K562 (cell line): ENCODE data around the gene HAX1. TPM values are rescaled to one million over a fixed set of nuclear protein-coding genes. Genes with fewer than 3 reads are reported as not detected.
A peak's percentile ranks its signal among the peaks of the same experiment; 100 is the strongest.

Experiments used
- BCOR ChIP-seq: fragments of 450-650 bp; IDR thresholded peaks from 2 replicates; pipeline ENCODE4 v1.6.1; 2016
- KDM4B ChIP-seq, 2 experiments: fragments of 450-650 bp in 1 of 2; sonication (generic) in 1 of 2; IDR thresholded peaks; 2 replicates each; pipeline ENCODE4 v1.6.1; 2016 to 2017; ENCODE audit warnings: borderline replicate concordance in 2 of 2, antibody characterized with exemption in 1 of 2, low read depth in 1 of 2, mild to moderate bottlenecking in 1 of 2
- KLF16 ChIP-seq: IDR thresholded peaks from 2 replicates; pipeline ENCODE4 v1.6.1; 2016; ENCODE audit warnings: antibody characterized with exemption
- L3MBTL2 ChIP-seq: fragments of 450-650 bp; IDR thresholded peaks from 2 replicates; pipeline ENCODE4 v1.6.1; 2016; ENCODE audit warnings: mild to moderate bottlenecking, moderate library complexity
- NCOA1 ChIP-seq: fragments of 450-650 bp; IDR thresholded peaks from 2 replicates; pipeline ENCODE4 v1.6.1; 2016; ENCODE audit warnings: low read depth
- NR2F6 ChIP-seq: fragments of 450-650 bp; formaldehyde crosslinking; IDR thresholded peaks from 2 replicates; pipeline ENCODE4 v1.4.0; 2020; ENCODE audit warnings: mild to moderate bottlenecking
- NR3C1 ChIP-seq: sonication (generic); formaldehyde crosslinking; IDR thresholded peaks from 2 replicates; pipeline ENCODE4 v1.8.1; 2022; ENCODE audit warnings: missing genetic modification reagents
- RNF2 ChIP-seq: sonication (generic); IDR thresholded peaks from 2 replicates; pipeline ENCODE4 v1.6.1; 2016
- SIX5 ChIP-seq, 2 experiments: IDR thresholded peaks; 2 replicates each; pipeline ENCODE4 v1.6.1; 2011; ENCODE audit warnings: low read length in 2 of 2, borderline replicate concordance in 1 of 2, low read depth in 1 of 2, mild to moderate bottlenecking in 1 of 2, moderate library complexity in 1 of 2; ENCODE audit not compliant: insufficient read depth in 1 of 2
- SMARCE1 ChIP-seq: fragments of 450-650 bp; IDR thresholded peaks from 2 replicates; pipeline ENCODE4 v1.7.1; 2016; ENCODE audit warnings: mild to moderate bottlenecking
- TAF7 ChIP-seq: fragments of 450-650 bp; IDR thresholded peaks from 2 replicates; pipeline ENCODE4 v1.6.1; 2016; ENCODE audit warnings: missing genetic modification characterization, missing compliant biosample characterization
- TGIF2 ChIP-seq: sonication (generic); formaldehyde crosslinking; IDR thresholded peaks from 2 replicates; pipeline ENCODE4 v1.8.1; 2022; ENCODE audit warnings: mild to moderate bottlenecking, missing genetic modification reagents, moderate library complexity
- THAP7 ChIP-seq: fragments of 250-450 bp; sonication (Bioruptor Pico); IDR thresholded peaks from 2 replicates; pipeline ENCODE4 v1.5.0; 2021
- TOE1 ChIP-seq, 2 experiments: fragments of 450-650 bp in 1 of 2; sonication (generic) in 1 of 2; formaldehyde crosslinking in 1 of 2; IDR thresholded peaks; 2 replicates each; pipeline versions ENCODE4 v1.7.1 to v1.8.0; 2016 to 2022; ENCODE audit warnings: borderline replicate concordance in 2 of 2, mild to moderate bottlenecking in 2 of 2, antibody characterized with exemption in 1 of 2, inconsistent platforms in 1 of 2, low read depth in 1 of 2, missing genetic modification reagents in 1 of 2, moderate library complexity in 1 of 2
- ZBTB49 ChIP-seq: sonication (generic); formaldehyde crosslinking; IDR thresholded peaks from 2 replicates; pipeline ENCODE4 v1.8.0; 2022; ENCODE audit warnings: missing genetic modification reagents, mild to moderate bottlenecking, borderline replicate concordance
- ZBTB5 ChIP-seq: fragments of 450-650 bp; IDR thresholded peaks from 2 replicates; pipeline ENCODE4 v1.6.1; 2017; ENCODE audit warnings: antibody characterized with exemption
- ZBTB9 ChIP-seq: fragments of 450-650 bp; formaldehyde crosslinking; IDR thresholded peaks from 2 replicates; pipeline ENCODE4 v1.4.0; 2020; ENCODE audit warnings: mild to moderate bottlenecking, moderate library complexity
- ZKSCAN3 ChIP-seq: fragments of 250-450 bp; sonication (Bioruptor Pico); IDR thresholded peaks from 2 replicates; pipeline ENCODE4 v1.4.0; 2020
- ZNF282 ChIP-seq: sonication (generic); formaldehyde crosslinking; IDR thresholded peaks from 2 replicates; pipeline ENCODE4 v1.8.1; 2023; ENCODE audit warnings: missing genetic modification reagents
- ZNF354B ChIP-seq: fragments of 250-450 bp; sonication (Bioruptor Pico); IDR thresholded peaks from 2 replicates; pipeline ENCODE4 v1.4.0; 2020
- ZNF655 ChIP-seq: fragments of 250-450 bp; sonication (Bioruptor Pico); IDR thresholded peaks from 2 replicates; pipeline ENCODE4 v1.5.0; 2021
- polyA plus RNA-seq, 8 experiments: library from polyadenylated mRNA; depleted of rRNA in 4 of 8; stranded (reverse) in 5 of 8; unstranded in 3 of 8; fragments of >200 nt; fragmentation: Nextera tagmentation in 2 of 8; fragmentation: Illumina TruSeq in 1 of 8; extraction: Ambion mirVana in 2 of 8; extraction: Trizol in 1 of 8; gene quantifications; 2 replicates each; pipeline versions ENCODE4 v1.2.1 to v1.2.3, GENCODE V29; 2011 to 2014; ENCODE audit warnings: inconsistent platforms in 1 of 8, missing spikeins in 1 of 8
- total RNA-seq, 7 experiments: library from RNA; depleted of rRNA in 6 of 7; stranded (reverse); fragments of >200 nt in 6 of 7; fragmentation: Illumina TruSeq in 2 of 7; extraction: Trizol in 2 of 7; gene quantifications; 2 replicates each; pipeline versions ENCODE4 v1.2.1 to v1.2.3, GENCODE V29; 2011 to 2021; ENCODE audit warnings: low replicate concordance in 1 of 7

Gene HAX1
- total and polyA plus RNA-seq, 9 of the 15 experiments (the other 6 are each of a cell fraction or from before 2014, with no cell fraction given), result 143 to 492 (median 234) TPM

GRCh38 chr1:154272217-154272998 lies at the start of gene HAX1 (continued):
- TF ChIP-seq KDM4B (IDR thresholded peaks at IDR 0.05; ENCODE audit: borderline replicate concordance in 2 of 2, low read depth in 1 of 2), result peak in 1 of 2 experiments; percentile 50; a peak in 1 of 4 replicates
- no peak for TF ChIP-seq ZNF354B (CRISPR knock-in tag)
- TF ChIP-seq ZBTB5, result no peak
- 0 out of 2 replicates have a peak, but pooled peaks have one; percentile 13 for TF ChIP-seq BCOR
- peak; percentile 63; the same call in 1 of the 2 replicates for TF ChIP-seq L3MBTL2
- peak; percentile 53 for TF ChIP-seq NCOA1
- TF ChIP-seq NR3C1 (CRISPR knock-in tag), result no peak
- TF ChIP-seq SMARCE1, result 0 out of 2 replicates have a peak, but pooled peaks have one; percentile 16
- TF ChIP-seq KLF16, result peak; percentile 43; the same call in 1 of the 2 replicates
- TF ChIP-seq NR2F6 (CRISPR knock-in tag), result no peak
- no peak for TF ChIP-seq ZNF655 (CRISPR knock-in tag)
- no peak for TF ChIP-seq ZBTB49
- no peak for TF ChIP-seq TGIF2 (CRISPR knock-in tag)
- no peak for TF ChIP-seq ZNF282 (CRISPR knock-in tag)
- TF ChIP-seq ZBTB9 (CRISPR knock-in tag), result peak; percentile 38; the same call in 1 of the 2 replicates
- TF ChIP-seq SIX5 (IDR thresholded peaks at IDR 0.05; ENCODE audit: borderline replicate concordance in 1 of 2, insufficient read depth in 1 of 2, low read depth in 1 of 2, low read length in 2 of 2), result no peak
- no peak for TF ChIP-seq THAP7 (CRISPR knock-in tag)
- TF ChIP-seq ZKSCAN3, result no peak
- 0 out of 2 replicates have a peak, but pooled peaks have one; percentile 21 for TF ChIP-seq RNF2
- TF ChIP-seq TOE1 (IDR thresholded peaks at IDR 0.05; ENCODE audit: borderline replicate concordance), result 0 out of 2 replicates have a peak, but pooled peaks have one; percentile 52
- TF ChIP-seq TOE1 (CRISPR knock-in tag; IDR thresholded peaks at IDR 0.05; ENCODE audit: borderline replicate concordance, low read depth), result no peak
- TF ChIP-seq TAF7 (tag), result peak; percentile 61; the same call in 1 of the 2 replicates
